HG03108 (cell line): ENCODE results near the gene BMP8A.

Experiments
- ATAC-seq: cut with Tn5 transposase; IDR thresholded peaks from one replicate; pipeline ENCODE4 v1.9.1; 2021; ENCODE audit warnings: moderate library complexity; ENCODE audit not compliant: unreplicated experiment

Gene BMP8A

DNA sequence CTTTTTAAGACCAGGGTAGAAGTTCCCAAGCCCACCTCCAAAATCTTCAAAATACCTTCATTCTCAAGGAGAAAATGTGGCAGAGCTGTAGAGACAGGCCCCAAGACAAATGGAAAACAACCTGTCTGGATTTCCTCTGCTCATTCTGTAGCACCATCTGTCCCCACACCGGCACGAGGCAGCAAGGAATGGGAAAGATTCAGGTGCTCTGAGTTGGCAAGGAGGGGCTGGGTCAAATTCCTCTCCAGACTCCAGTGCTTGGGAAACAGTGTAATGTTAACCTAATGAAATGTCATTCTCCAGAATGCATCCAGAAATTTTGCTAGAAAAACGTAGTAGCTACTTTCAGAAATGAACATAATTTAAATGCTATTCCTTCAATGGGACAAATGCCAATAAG is 75.9 kb downstream of the BMP8A start:
- no peak for ATAC-seq

DNA sequence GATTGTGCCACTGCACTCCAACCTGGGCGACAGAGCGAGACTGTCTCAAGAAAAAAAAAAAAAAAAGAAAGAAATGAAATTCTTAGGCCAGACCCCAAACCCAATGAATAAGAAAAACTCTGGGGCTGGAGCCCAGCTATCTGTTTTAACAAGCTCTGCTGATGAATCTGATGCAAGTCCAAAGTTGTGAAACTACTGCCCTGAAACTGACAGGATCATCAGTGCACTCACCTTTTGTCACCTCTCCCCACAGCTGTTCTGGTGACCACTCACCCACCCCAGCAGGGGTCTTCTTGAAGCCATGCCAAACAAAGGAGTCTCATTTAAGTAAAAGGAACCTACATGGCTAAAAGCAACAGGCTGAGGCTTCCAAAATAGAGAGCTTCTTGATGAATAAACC is 76.8 kb downstream of the BMP8A start:
- no peak for ATAC-seq

DNA sequence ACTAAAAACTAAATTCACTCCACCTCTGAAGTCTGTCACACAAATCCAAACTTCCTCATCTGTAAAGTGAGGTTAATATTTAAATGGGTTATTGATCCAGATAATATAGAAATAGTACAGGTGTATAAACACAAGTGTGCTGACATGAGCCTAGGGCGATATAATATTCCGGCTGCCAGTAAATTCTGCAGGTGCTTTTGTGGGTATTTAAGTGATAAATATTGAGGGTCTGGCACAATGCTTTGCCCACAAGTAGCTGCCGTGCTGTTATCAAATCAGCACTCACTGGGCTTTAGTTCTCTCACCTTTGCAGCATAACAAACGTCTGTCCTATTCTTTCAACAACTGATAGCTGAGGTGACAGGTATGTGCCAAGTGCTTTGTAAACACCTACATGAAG is 77.6 kb downstream of the BMP8A start:
- ATAC-seq: no peak

DNA sequence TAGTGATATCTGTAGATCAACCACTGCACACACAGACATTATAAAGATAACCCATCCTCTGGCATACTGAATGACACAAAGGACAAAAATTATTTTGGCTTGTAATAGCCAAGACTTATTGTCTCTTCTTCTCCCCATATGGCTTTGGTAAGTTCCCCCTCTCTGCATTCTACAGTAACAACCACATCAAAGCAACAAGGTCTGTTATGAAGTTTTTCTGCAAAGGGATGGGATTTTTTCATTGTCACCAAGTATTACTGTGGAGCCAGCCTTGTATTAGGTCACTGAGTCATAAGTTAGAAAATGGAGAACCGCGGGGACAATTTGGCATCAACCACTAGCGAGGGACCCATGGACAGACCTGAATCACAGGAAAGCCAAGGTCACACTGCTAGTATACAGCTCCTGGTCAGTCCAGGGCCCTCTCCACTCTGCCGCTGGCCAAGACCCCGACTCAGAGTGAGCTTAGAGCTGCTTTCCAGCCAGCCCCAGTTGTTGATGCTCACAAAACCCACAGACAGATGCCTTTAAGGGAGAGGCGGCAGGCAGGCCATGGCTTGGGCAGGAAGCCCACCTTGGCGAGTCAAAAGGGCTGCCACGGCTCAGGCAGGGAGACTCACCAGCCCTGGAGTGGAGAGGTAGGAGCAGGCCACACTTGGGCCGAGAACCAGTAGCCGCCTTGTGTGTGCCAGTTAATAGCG is 79.2 kb downstream of the BMP8A start:
- no peak for ATAC-seq

DNA sequence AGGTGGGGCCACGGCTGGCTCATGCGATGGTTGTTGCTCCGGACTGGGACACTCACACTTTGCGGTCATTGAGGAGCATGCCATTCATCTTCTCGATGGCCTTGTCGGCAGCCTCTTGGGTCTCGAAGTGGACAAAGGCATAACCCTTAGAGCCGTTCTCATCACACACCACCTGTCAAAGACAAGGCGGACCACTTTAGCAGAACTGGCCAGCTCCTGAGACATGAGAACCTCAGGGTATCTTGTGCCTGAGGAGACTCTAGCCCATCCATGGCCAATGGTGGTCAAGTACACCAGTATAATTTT is 79.7 kb downstream of the BMP8A start:
- no peak for ATAC-seq

DNA sequence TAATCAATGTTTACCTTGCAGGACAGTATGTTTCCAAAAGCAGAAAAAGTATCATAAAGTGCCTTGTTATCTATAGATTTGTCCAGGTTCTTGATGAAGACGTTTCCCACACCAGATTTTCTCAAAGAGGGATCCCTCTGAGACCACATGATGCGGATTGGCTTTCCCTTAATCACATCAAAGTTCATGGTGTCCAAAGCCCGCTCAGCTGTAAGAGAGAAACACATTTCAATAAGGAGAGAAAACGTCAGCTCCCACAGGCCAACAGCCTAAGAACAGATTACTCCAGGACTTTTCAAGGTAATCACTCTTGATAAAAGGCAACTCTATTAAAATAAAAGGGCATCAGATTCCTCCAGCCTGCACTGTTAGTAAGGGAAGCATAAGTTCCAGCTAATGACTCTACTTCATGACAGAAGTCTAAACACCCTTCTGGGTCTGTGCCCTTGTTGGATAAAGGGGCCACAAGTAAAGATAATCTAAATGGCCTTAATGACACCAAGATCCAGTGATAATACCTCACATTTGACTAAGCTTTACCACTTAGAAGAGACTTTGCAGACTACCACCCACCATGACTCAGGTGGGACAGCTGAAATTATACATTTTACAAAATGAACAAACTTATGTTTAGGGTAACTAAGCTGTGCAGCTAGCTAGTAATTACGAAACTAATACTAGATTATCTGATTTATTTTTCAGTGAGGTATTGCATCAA is 81.1 kb downstream of the BMP8A start:
- ATAC-seq: no peak

DNA sequence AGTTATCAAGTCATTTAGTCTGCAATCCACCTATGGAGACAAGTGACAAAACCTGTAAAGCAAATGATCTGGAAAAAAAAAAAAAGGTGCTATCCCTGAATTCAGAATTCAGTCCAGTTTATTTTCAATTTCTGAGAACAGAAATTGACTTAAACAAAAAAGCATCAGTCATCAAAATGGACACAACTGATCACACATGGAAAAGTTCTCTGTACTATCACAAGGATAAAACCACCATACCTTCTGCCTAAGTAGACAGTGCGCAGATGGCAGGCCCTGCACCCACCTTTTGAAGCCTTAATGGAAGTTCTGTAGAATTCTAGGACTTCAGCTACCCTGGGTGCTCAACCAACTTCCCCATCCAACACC is 81.6 kb downstream of the BMP8A start:
- ATAC-seq: no peak

DNA sequence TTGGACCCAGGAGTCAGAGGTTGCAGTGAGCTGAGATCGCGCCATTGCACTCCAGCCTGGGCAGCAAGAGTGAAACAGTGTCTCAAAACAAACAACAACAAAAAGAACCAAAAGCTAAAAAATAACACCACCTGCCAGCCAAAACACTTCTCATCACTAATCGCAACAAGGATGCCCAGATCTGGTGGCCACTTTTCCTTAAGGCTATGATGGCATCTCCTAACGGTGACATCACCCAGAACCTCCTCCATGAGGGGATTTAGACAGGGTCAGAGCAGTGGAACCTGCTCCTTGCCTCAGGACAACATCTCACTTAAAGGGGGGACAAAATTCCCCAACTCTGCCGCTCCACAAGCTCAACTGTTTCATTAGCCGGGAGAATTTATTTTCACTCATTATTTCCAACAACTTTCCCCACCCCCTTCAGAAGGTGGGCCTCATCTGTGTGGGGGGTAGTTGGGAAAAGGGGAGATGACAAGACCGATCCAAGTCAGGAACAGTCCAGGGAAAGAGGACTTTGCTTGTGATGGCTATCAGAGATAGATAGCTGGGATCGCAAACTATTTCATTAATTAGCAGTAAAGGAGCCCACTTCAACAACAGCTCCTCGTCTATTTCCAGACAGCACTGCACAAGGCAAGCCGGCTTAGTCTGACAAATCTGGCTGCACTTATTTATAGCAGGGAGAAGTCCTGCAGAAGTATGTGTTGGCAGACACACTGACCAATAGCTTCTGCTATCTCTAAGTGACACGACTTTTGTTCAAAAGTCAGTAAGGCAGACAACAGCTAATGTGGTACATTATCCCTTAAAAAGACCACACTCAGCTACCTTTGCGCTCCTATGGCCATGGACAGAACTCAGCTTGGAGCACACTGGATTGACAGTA is 82.5 kb downstream of the BMP8A start:
- ATAC-seq: no peak

DNA sequence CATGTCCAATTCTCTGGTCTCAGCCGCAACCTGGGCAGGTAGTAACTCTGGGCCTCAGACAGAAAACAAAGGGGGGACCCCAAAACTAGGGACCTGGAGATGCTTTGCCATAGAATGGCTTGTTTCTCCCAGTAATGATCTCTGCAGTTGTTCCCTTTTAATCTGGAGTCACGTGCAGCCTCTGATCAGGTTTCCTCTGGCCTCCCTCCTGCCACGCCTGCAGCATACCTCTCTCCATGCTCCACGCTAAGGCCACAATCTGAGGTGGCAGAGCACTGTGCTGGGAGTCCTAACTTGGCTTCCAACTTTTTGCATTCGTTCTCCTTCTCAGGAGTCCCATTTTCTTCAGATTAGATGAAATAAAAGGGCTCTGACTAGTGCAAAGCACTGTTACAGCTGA is 83.2 kb downstream of the BMP8A start:
- no peak for ATAC-seq
